Measurements from ENCODE around the gene PDCD1LG2.

DNA sequence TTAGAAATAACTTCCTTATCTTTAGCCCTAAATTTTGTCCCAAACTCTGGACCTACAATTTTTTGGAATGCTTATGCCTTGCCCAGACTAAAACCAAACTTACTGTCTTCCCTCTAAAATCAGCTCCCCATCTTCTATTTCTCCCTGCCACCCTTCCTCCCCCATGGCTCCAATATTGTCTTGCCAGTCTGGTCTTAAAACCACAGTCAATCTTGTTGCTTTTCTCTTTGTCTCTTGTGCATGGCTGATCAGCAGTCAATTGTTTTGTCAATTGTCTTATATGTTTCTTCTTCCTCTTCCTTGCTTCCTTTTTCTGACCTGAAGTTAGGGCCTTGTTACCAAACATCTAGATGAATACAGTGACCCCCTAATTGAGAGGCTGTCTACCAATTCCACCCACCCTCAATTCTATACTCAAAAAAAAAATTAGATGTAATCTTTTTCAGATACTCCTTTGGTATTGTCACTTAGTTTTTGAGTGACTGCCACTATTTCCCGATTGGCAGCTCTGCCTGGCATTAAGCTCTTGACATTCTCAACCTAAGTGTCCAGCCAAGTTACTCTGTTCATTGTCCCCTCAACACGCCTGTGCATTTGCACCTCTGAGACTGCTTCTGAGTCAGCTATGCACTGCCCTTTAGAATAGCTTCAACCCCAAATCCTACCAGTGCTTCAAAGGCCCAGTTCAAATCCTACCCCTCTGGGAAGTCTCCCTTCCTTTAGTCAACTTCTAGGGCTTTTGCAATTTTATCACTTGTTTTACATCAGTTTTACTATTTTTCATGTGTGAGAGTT, 2.5 kb downstream of the PDCD1LG2 start:
- TF ChIP-seq SIN3A (IDR thresholded peaks at IDR 0.05; ENCODE audit: borderline replicate concordance, insufficient read depth, low read length) (no peak), POLR2AphosphoS5 (IDR thresholded peaks at IDR 0.05; ENCODE audit: low read depth, low read length) (no peak), TAF1 (IDR thresholded peaks at IDR 0.05; ENCODE audit: borderline replicate concordance, insufficient read depth, low read length) (no peak), FOXP2 (optimal IDR thresholded peaks at IDR 0.05; ENCODE audit: borderline replicate concordance, extremely low read depth, extremely low read length, insufficient read depth) (no peak)
- TF ChIP-seq, protein P1, sequence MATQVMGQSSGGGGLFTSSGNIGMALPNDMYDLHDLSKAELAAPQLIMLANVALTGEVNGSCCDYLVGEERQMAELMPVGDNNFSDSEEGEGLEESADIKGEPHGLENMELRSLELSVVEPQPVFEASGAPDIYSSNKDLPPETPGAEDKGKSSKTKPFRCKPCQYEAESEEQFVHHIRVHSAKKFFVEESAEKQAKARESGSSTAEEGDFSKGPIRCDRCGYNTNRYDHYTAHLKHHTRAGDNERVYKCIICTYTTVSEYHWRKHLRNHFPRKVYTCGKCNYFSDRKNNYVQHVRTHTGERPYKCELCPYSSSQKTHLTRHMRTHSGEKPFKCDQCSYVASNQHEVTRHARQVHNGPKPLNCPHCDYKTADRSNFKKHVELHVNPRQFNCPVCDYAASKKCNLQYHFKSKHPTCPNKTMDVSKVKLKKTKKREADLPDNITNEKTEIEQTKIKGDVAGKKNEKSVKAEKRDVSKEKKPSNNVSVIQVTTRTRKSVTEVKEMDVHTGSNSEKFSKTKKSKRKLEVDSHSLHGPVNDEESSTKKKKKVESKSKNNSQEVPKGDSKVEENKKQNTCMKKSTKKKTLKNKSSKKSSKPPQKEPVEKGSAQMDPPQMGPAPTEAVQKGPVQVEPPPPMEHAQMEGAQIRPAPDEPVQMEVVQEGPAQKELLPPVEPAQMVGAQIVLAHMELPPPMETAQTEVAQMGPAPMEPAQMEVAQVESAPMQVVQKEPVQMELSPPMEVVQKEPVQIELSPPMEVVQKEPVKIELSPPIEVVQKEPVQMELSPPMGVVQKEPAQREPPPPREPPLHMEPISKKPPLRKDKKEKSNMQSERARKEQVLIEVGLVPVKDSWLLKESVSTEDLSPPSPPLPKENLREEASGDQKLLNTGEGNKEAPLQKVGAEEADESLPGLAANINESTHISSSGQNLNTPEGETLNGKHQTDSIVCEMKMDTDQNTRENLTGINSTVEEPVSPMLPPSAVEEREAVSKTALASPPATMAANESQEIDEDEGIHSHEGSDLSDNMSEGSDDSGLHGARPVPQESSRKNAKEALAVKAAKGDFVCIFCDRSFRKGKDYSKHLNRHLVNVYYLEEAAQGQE (IDR thresholded peaks at IDR 0.05; ENCODE audit: insufficient read depth in 1 of 2, low read depth in 2 of 2, low read length in 2 of 2): no peak

Data from PFSK-1 (cell line).